AG20443 (cell line): ENCODE data around the gene NEURL1B.
"Not testable (repeated sequence)": the region's sequence is repeated elsewhere in the genome, so short reads cannot be mapped to it uniquely, and the experiment has no call there.

Source experiments
- DNase-seq: peaks from one replicate; pipeline ENCODE4 v3.0.0; 2012; ENCODE audit warnings: low spot score, mixed read lengths

NEURL1B gene

DNA sequence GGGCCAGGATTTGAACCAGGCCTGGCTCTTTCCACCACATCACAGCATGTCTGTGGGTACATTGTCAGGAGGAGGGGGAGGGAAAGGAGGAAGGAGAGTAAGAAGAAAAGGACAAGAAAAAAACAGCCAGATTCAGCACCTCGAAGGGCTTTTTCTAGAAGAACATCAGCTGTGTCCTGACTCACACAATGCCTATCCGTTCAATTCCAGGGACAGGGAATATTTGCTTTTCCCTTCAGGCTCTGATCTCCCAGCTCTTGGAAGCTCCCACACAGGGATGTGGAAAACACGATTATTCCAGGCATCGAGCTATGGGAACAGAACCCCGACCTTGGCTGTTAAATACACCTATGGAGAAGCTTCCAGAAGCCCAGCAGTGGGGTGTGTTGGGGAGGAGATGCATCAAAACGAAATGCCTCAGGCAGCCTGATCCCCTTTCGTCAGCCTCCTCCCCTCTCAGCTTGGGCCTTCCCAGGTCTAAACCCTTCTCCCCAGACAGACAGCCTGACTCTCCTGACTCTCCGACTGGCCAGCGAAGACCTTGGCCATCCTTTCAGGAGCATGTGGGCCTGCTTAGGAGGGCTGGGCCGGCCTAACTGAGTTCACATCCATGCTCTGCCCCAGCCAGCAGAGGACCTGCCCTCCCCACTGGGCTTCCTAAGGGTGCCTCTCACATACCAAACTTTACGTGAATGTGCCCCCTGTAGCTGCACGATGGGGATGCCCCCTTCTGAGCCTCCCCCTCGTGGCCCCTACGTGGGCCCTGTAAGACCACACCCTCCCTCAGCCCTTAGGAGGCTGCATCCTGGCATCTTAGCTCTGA is 54.4 kb downstream of the NEURL1B start:
- no peak for DNase-seq

GRCh38 chr5:172696171-172696849 is 55.2 kb downstream of the NEURL1B start:
- DNase-seq: peak; percentile 38

DNA sequence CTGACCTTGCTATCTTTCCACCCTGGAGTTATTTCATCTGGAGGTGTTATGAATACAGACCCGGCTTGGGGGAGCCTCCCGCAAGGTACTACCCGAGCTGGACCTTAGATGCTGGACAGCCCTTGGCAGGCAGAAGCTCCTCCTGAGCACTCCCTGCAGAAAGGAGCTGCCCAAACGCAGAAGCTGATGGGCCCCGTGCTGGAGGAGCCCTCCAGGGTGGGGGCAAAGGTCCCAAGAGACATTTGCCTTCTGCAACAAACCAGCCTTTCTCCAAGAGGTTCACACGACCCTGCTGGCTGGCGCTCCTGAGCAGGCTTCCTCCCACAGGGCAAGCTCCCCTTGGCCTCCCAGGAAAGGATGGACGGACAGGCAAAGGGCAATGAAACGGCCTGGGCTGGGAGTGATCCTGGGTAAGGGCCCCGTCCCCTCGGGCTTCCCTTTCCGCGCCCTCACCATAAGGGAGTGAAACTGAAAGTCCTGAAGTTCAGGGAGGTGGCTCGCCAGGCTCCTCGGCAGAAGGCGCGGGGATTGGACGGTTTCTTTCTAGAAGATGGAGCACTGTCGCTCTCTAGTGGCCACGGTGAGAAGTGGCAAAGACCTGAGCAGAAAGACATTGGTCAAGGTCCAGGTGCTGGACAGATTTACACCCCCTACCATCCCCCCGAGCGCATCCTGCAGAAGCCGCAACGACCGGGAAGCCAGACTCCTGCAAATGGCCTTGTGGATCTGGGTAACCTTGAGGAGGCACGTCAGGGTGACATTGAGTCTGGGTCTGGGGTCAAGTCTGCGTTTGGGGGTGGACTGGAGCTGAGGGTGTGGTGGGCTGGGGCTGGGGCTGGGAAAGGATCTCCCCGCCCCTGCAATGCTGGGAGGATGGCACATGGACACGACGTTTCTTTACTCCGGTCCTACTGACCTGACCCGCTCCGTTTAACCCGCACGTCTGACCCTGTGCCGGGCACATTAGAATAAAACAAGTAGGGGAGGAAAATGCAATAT is 56.4 kb downstream of the NEURL1B start:
- DNase-seq: peak; percentile 90

- no peak for DNase-seq
Measured at GRCh38 chr5:172699423-172699822, 58.4 kb downstream of the NEURL1B start.

DNA sequence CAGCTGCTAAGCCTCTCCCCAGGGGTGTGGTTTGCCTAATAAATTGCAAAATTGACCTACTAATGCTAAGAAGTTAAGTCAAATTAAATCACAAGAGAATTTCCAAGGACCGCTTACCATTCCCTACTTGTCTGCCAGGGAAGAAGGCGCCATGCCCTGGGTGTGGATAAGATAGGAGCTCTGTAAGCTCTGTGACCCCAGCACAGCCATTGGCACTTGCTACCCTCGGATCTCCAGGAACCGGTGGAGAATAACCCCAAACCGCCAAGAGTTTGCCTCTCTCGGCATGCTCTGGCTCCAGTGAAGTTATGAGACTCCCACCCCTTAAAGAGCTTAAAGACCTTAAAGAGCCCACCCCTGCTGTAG is 58.9 kb downstream of the NEURL1B start:
- no peak for DNase-seq

DNA sequence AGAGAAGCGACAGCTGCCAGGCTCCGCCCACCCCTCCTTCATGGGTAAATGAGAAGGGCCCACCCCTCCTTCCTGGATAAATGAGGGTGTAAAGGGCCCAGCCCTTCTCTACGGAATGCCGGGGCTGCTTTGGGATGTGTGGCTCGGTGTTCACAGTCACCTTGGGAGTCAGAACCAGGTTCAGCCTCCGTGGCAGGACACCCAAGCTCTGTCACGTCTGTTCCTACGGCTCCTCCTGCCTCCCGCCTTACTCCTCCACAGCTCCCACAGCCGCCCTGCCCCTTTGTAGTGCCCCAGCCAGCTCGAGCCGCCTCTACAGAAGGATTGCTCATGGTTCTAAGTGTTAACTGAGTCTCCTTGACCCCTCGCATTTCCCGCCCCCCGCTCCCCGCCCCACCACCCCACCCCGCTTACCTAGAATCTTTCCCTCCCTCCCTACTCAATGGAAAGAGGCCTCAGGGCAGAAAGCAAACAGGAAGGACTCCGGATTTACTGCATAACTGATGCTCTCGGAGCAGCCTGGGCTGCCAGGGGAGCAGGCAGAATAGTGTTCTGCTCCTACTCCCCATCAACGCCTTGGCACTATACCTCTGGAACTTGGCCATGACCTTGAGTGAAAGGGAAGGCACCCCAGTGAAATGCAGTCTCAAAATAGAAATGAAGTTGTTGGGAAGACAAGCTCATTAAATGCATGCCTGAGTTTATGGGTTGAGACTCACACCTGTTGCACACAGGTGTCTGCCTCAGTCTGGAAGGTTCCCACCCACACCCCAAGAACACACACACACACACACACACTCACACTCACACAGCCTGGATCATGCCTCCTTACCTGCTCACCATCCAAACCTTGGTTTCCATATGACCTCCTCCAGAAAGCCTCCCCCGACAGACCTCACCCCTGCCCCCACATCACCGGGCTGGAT is 59.6 kb downstream of the NEURL1B start:
- DNase-seq: no peak

DNA sequence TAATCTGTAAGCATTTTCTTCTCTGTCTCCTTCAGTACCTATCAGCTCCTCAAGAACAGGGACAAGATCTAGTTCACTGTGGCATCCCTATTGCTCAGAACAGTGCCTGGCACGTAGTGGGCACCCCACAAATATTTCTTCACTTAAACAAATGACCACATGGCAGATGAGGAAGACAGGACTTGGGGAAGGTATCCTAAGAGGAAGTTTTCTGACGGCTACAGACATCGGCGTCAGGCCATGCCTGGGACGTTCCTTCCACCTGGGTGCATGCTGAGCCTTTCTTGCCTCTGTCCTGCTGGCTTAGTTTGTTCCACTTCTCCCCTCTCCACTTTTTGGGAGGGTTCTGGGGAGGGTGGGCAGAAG is 60.2 kb downstream of the NEURL1B start:
- DNase-seq: no peak

GRCh38 chr5:172703952-172704351 is 62.9 kb downstream of the NEURL1B start:
- DNase-seq: no peak

DNA sequence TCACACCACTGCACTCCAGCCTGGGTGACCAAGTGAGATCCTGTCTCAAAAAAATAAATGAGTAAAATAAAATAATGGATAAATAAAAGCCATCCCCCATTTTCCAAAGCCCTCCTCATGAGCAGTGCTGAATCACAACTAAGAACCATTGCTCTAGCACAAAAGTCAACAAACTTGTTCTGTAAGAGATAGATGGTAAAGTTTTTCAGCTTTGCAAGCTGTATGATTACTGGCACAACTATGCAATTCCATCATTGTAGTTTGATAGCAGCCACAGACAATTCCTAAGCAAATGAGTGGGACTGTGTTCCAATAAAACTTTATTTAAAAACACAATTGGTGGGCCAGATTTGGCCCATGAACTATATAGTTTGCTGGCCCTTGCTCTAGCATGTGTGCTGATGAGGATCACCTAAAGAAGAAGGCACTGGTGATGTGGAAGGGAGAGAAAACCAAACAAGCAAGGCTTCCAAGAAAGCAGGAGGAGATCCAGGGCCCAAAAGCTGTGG is 64.6 kb downstream of the NEURL1B start:
- no peak for DNase-seq

DNA sequence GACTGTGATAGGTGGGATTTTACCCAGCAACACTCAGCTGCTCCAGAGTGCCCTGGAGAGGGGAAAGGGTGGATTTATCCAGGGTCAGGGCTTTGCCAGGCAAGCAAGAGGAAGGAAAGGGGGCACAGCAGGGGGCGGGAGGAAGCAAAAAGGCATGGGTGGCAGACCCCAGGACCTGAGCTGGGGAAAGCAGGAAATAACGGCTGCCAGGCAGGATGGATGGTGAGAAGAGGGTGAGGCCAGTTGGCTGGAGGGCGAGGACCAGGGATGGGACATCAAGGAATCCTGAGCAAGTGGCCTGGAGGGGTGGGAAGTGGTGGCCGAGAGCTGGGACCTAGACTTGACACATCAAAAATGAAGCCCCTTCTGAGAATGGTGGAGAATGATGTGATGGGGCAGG is 65.7 kb downstream of the NEURL1B start:
- DNase-seq: no peak

GRCh38 chr5:172707285-172708182 is 66.5 kb downstream of the NEURL1B start:
- DNase-seq: peak; percentile 76

DNA sequence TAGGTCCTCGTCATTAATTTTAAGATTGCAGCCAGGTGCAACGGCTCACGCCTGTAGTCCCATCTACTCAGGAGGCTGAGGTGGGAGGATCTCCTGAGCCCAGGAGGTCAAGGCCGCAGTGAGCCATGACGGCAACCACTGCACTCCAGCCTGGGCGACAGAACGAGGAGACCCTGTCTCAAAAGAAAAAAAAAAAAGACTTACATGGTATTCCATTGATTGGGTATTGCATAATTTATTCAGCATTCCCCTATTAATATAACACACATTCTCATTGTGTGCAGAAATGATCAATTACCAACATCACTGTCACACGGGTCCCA is 67.1 kb downstream of the NEURL1B start:
- DNase-seq: no peak

- DNase-seq: no peak
Measured at GRCh38 chr5:172710676-172711075, 69.6 kb downstream of the NEURL1B start.

GRCh38 chr5:172711321-172711861 is 70.3 kb downstream of the NEURL1B start:
- not testable (repeated sequence) for DNase-seq

GRCh38 chr5:172712610-172713009 is 71.5 kb downstream of the NEURL1B start:
- DNase-seq: no peak

- DNase-seq: peak; percentile 77
Measured at GRCh38 chr5:172713113-172713808, 72.2 kb downstream of the NEURL1B start.

DNA sequence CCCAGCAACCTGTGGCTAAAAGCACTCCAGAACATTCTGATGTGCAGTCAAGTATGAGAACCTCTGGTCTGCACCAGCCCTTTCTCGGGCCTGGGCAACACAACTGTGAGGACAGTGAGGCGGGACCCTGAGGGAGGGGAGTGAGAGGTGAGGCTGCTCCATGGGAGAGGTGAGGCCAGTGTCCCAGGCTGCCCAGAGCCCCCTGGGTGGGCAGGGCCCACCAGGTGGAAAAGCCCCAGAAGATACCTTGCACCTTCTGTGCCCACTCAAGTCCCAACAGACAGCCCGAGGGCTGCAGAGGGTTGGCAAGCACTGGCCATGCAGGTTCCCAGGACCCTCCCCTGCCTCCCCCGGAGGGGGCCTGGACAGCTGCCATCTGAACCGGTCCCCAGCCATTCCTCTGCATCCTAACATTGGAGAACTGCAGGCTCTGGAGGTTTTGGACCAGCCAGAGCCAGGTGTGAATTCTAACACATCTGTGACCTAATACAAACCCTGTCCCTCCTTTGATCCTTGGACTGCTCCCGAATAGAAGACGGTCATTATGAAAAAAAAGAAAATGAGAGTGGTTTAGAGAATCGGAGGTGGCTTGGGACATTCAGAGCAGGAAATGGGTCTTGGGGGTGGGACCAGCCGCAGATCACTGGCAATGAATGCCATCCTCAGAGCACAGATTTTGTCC is 72.9 kb downstream of the NEURL1B start:
- DNase-seq: no peak
